K562 (cell line): ENCODE data around the gene NRSN2. TPM values are rescaled to one million over a fixed set of nuclear protein-coding genes. Genes with fewer than 3 reads are reported as not detected.

ENCODE experiments used
- CBFA2T3 ChIP-seq: fragments of 450-650 bp; IDR thresholded peaks from 2 replicates; pipeline ENCODE4 v1.6.1; 2017
- EP400 ChIP-seq: fragments of 450-650 bp; IDR thresholded peaks from 2 replicates; pipeline ENCODE4 v1.6.1; 2017; ENCODE audit warnings: antibody characterized with exemption, mild to moderate bottlenecking, moderate library complexity
- ETV1 ChIP-seq: fragments of 450-650 bp; conservative IDR thresholded peaks from 2 replicates; pipeline ENCODE4 v1.6.1; 2016; ENCODE audit warnings: missing genetic modification characterization, control low read depth, low read depth, missing compliant biosample characterization
- GABPB2 ChIP-seq: fragments of 250-450 bp; sonication (Bioruptor Pico); conservative IDR thresholded peaks from 2 replicates; pipeline ENCODE4 v1.5.1; 2021; ENCODE audit warnings: mild to moderate bottlenecking
- GATAD2B ChIP-seq: fragments of 450-650 bp; IDR thresholded peaks from 2 replicates; pipeline ENCODE4 v1.6.1; 2017; ENCODE audit warnings: mild to moderate bottlenecking, borderline replicate concordance
- GTF2A2 ChIP-seq: IDR thresholded peaks from 2 replicates; pipeline ENCODE4 v1.6.1; 2016; ENCODE audit warnings: mild to moderate bottlenecking, missing genetic modification characterization, missing compliant biosample characterization
- KLF6 ChIP-seq: fragments of 250-450 bp; sonication (Bioruptor Pico); IDR thresholded peaks from 2 replicates; pipeline ENCODE4 v1.4.0; 2020; ENCODE audit warnings: mild to moderate bottlenecking, moderate library complexity, borderline replicate concordance
- MEF2D ChIP-seq: conservative IDR thresholded peaks from 2 replicates; pipeline ENCODE4 v1.6.1; 2016; ENCODE audit warnings: low read depth, missing genetic modification characterization, missing compliant biosample characterization
- MTA1 ChIP-seq: fragments of 450-650 bp; IDR thresholded peaks from 2 replicates; pipeline ENCODE4 v1.6.1; 2017; ENCODE audit warnings: borderline replicate concordance
- POLR3G ChIP-seq: IDR thresholded peaks from 2 replicates; pipeline ENCODE4 v1.6.1; 2011; ENCODE audit not compliant: insufficient read length, insufficient replicate concordance; ENCODE audit errors: extremely low read depth
- RBM17 ChIP-seq: fragments of 200-400 bp; formaldehyde crosslinking; IDR thresholded peaks from 2 replicates; pipeline ENCODE4 v1.6.1; 2017; ENCODE audit warnings: low read depth, mild to moderate bottlenecking, low read length, borderline replicate concordance
- RUNX1 ChIP-seq: sonication (generic); IDR thresholded peaks from 2 replicates; pipeline ENCODE4 v1.6.1; 2016; ENCODE audit warnings: antibody characterized with exemption, low read depth
- SMARCA4 ChIP-seq: fragments of 450-650 bp; IDR thresholded peaks from 2 replicates; pipeline ENCODE4 v1.6.1; 2016
- TAF7 ChIP-seq: fragments of 450-650 bp; IDR thresholded peaks from 2 replicates; pipeline ENCODE4 v1.6.1; 2016; ENCODE audit warnings: missing genetic modification characterization, missing compliant biosample characterization
- ZNF174 ChIP-seq: fragments of 250-450 bp; sonication (Bioruptor Pico); IDR thresholded peaks from 2 replicates; pipeline ENCODE4 v1.4.0; 2020; ENCODE audit warnings: mild to moderate bottlenecking
- ZNF347 ChIP-seq: fragments of 450-650 bp; formaldehyde crosslinking; IDR thresholded peaks from 2 replicates; pipeline ENCODE4 v1.4.0; 2020; ENCODE audit warnings: low read depth, mild to moderate bottlenecking, moderate library complexity
- ZNF507 ChIP-seq: conservative IDR thresholded peaks from 2 replicates; pipeline ENCODE4 v1.6.1; 2017; ENCODE audit warnings: missing genetic modification characterization, missing compliant biosample characterization
- ZNF589 ChIP-seq: fragments of 200-800 bp; sonication (Bioruptor generic); IDR thresholded peaks from 2 replicates; pipeline ENCODE4 v1.6.1; 2016; ENCODE audit warnings: low read depth, missing genetic modification characterization, missing compliant biosample characterization
- polyA plus RNA-seq, 8 experiments: library from polyadenylated mRNA; depleted of rRNA in 4 of 8; stranded (reverse) in 5 of 8; unstranded in 3 of 8; fragments of >200 nt; fragmentation: Nextera tagmentation in 2 of 8; fragmentation: Illumina TruSeq in 1 of 8; extraction: Ambion mirVana in 2 of 8; extraction: Trizol in 1 of 8; gene quantifications; 2 replicates each; pipeline versions ENCODE4 v1.2.1 to v1.2.3, GENCODE V29; 2011 to 2014; ENCODE audit warnings: inconsistent platforms in 1 of 8, missing spikeins in 1 of 8
- total RNA-seq, 7 experiments: library from RNA; depleted of rRNA in 6 of 7; stranded (reverse); fragments of >200 nt in 6 of 7; fragmentation: Illumina TruSeq in 2 of 7; extraction: Trizol in 2 of 7; gene quantifications; 2 replicates each; pipeline versions ENCODE4 v1.2.1 to v1.2.3, GENCODE V29; 2011 to 2021; ENCODE audit warnings: low replicate concordance in 1 of 7
- TF ChIP-seq, protein P1 (sequence below): fragments of 250-450 bp; sonication (Bioruptor Pico); IDR thresholded peaks from 2 replicates; pipeline ENCODE4 v1.5.0; 2020; ENCODE audit warnings: mild to moderate bottlenecking, borderline replicate concordance
- TF ChIP-seq, protein P2 (sequence below): fragments of 250-450 bp; sonication (Bioruptor Pico); IDR thresholded peaks from 2 replicates; pipeline ENCODE4 v1.5.0; 2021; ENCODE audit warnings: mild to moderate bottlenecking, moderate library complexity
- TF ChIP-seq, protein P3 (sequence below): sonication (generic); formaldehyde crosslinking; IDR thresholded peaks from 2 replicates; pipeline ENCODE4 v1.8.0; 2022; ENCODE audit warnings: mild to moderate bottlenecking, missing genetic modification reagents
- TF ChIP-seq, protein P4 (sequence below): sonication (generic); formaldehyde crosslinking; IDR thresholded peaks from 2 replicates; pipeline ENCODE4 v1.9.0; 2022; ENCODE audit warnings: mild to moderate bottlenecking, missing genetic modification reagents

NRSN2 gene
- total and polyA plus RNA-seq, 9 of the 15 experiments (the other 6 are each of a cell fraction or from before 2014, with no cell fraction given), result 7.5 to 29.7 (median 11.1) TPM

DNA sequence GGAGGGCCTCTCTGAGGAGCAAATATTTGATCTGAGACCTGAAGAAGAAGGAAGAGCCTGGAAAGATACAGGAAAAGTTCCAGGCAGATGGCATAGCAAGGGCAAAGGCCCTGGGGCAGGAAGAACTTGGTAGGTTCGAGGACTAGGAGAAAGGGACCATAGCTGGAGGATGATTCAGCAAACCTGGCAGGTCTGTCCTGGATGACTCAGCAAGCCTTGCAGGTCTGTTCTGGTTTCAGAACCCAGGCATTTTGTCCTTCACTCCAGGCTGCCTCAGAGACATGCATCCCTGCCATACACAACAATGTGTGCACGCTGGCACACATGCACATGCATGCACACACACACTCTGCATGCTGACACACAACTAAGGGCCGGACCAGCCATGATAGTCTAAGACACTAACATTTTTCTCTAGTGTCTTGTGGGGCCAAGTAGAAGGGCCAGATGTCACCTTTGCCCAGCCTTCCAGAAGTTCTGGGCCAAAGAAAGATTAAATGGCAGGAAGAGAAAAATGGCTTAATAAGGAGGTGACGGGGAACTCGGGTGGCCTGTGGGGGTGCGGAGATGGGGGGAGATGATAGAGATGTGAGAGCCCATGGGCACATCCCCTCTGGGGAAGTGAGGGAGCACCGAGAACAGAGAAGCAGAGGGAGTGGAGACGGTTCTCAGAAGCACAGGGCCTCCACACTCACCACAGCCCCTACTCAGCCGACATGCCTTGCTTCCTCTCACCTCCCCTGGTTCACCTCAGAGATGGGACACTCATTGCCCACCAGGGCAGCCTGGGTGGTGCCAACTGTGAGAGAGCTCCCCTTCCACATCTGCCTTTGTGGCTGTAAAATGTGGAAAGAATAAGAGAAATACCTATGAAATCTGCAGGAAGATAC, 18.2 kb downstream of the NRSN2 start (continued):
- TF ChIP-seq, protein P1, sequence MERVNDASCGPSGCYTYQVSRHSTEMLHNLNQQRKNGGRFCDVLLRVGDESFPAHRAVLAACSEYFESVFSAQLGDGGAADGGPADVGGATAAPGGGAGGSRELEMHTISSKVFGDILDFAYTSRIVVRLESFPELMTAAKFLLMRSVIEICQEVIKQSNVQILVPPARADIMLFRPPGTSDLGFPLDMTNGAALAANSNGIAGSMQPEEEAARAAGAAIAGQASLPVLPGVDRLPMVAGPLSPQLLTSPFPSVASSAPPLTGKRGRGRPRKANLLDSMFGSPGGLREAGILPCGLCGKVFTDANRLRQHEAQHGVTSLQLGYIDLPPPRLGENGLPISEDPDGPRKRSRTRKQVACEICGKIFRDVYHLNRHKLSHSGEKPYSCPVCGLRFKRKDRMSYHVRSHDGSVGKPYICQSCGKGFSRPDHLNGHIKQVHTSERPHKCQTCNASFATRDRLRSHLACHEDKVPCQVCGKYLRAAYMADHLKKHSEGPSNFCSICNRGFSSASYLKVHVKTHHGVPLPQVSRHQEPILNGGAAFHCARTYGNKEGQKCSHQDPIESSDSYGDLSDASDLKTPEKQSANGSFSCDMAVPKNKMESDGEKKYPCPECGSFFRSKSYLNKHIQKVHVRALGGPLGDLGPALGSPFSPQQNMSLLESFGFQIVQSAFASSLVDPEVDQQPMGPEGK, result no peak
- TF ChIP-seq KLF6 (CRISPR knock-in tag), result 0 out of 2 replicates have a peak, but pooled peaks have one; percentile 11
- TF ChIP-seq, protein P2, sequence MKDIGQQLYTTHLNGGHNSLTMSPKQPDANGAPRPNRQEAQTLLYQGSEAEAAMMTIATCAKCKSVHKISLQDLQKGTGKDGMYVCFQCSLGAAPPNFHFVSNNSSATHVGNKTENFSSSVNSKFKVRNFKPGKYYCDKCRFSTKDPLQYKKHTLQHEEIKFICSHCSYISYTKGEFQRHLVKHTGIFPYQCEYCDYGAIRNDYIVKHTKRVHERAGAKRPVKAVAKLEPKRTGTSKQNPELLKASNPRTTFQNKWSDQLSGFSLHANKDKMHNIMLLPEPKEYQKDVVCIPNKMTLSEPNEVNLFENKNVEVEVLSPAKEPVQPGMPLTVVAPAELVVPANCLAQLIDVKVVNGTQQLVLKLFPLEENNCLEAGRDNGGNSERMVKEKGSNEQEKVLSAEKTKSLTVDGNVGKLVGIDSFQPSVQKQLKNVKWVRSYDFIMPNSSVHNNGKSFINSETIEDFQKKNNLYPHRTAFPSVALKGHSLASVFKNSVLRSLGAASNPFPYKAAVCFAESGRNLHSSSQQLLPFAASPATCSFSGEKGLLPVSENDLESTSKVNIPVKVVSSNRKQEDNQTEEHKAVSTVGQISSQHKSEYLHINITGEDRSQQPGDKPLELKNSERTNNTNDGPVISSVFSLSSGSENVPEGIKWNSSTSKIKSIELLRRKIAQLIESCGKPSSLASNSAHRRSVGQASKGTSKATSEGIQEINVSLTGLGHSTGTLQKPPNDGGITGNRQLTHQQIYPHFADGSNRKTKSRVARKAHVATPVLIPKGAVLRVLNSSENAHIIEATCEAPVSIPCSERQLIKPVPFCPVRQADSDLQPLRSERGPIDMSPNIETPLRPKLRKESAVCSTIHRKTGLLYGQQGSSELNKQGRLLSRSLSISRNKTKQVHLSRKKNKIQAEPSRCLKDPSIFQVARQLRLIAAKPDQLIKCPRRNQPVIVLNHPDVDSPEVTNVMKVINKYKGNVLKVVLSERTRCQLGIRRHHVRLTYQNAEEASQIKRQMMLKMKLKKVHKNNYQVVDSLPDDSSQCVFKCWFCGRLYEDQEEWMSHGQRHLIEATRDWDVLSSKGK (CRISPR knock-in tag), result no peak
- peak; percentile 39; the same call in 1 of the 2 replicates for TF ChIP-seq ETV1 (tag)
- no peak for TF ChIP-seq ZNF174 (CRISPR knock-in tag)
- peak; percentile 72; the same call in 1 of the 2 replicates for TF ChIP-seq ZNF589
- TF ChIP-seq SMARCA4, result peak; percentile 78
- TF ChIP-seq EP400, result peak; percentile 38
- peak; percentile 28; the same call in 1 of the 2 replicates for TF ChIP-seq CBFA2T3
- TF ChIP-seq ZNF347 (CRISPR knock-in tag), result no peak
- TF ChIP-seq POLR3G, result no peak
- TF ChIP-seq GTF2A2, result 0 out of 2 replicates have a peak, but pooled peaks have one; percentile 38
- TF ChIP-seq MEF2D (tag), result peak; percentile 50; the same call in 1 of the 2 replicates
- TF ChIP-seq, protein P3, sequence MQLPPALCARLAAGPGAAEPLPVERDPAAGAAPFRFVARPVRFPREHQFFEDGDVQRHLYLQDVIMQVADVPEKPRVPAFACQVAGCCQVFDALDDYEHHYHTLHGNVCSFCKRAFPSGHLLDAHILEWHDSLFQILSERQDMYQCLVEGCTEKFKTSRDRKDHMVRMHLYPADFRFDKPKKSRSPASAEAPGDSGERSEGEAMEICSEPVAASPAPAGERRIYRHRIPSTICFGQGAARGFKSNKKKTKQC (CRISPR knock-in tag), result 0 out of 2 replicates have a peak, but pooled peaks have one; percentile 20
- no peak for TF ChIP-seq RUNX1
- TF ChIP-seq, protein P4, sequence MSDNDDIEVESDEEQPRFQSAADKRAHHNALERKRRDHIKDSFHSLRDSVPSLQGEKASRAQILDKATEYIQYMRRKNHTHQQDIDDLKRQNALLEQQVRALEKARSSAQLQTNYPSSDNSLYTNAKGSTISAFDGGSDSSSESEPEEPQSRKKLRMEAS (CRISPR knock-in tag), result peak; percentile 63
- TF ChIP-seq ZNF507 (tag), result no peak
- TF ChIP-seq GABPB2 (CRISPR knock-in tag), result no peak
- TF ChIP-seq GATAD2B, result 0 out of 2 replicates have a peak, but pooled peaks have one; percentile 26
- TF ChIP-seq TAF7 (tag), result no peak
- peak; percentile 54; the same call in 1 of the 2 replicates for TF ChIP-seq MTA1
- no peak for TF ChIP-seq RBM17
